H9 (cell line): Measurements from ENCODE around the gene OCSTAMP. TPM values are rescaled to one million over a fixed set of nuclear protein-coding genes. Genes with fewer than 3 reads are reported as not detected.

Experiments
- DNase-seq: peaks from one replicate; pipeline ENCODE4 v3.0.0-alpha.2; 2017
- H2AFZ ChIP-seq: one replicate; pipeline ENCODE4 v1.6.1; 2013; ENCODE audit warnings: mild to moderate bottlenecking, low read length, control low read depth, moderate library complexity
- H2AK5ac ChIP-seq: 2 replicates; pipeline ENCODE4 v1.6.1; 2013; ENCODE audit warnings: low read length, control low read depth, mixed read lengths; ENCODE audit not compliant: insufficient read length
- H2BK120ac ChIP-seq: one replicate; pipeline ENCODE4 v1.6.1; 2013; ENCODE audit warnings: low read depth, mild to moderate bottlenecking, low read length, control low read depth, inconsistent platforms; ENCODE audit not compliant: poor library complexity, severe bottlenecking
- H2BK12ac ChIP-seq: 2 replicates; pipeline ENCODE4 v1.6.1; 2013; ENCODE audit warnings: low read length, control low read depth, mixed read lengths, low read depth; ENCODE audit not compliant: insufficient read length
- H2BK15ac ChIP-seq: 2 replicates; pipeline ENCODE4 v1.6.1; 2013; ENCODE audit warnings: low read depth, low read length, control low read depth
- H2BK20ac ChIP-seq: one replicate; pipeline ENCODE4 v1.6.1; 2013; ENCODE audit warnings: low read depth, mild to moderate bottlenecking, low read length, control low read depth, inconsistent platforms; ENCODE audit not compliant: poor library complexity, severe bottlenecking
- H2BK5ac ChIP-seq: 2 replicates; pipeline ENCODE4 v1.6.1; 2013; ENCODE audit warnings: low read length, control low read depth, mixed read lengths; ENCODE audit not compliant: insufficient read length
- H3K14ac ChIP-seq: 2 replicates; pipeline ENCODE4 v1.6.1; 2013; ENCODE audit warnings: low read length, control low read depth; ENCODE audit not compliant: insufficient read depth
- H3K18ac ChIP-seq: 2 replicates; pipeline ENCODE4 v1.6.1; 2013; ENCODE audit warnings: low read depth, mild to moderate bottlenecking, mixed read lengths, low read length, control low read depth; ENCODE audit not compliant: insufficient read length
- H3K23ac ChIP-seq: 2 replicates; pipeline ENCODE4 v1.6.1; 2013; ENCODE audit warnings: low read length, control low read depth, mixed read lengths, low read depth; ENCODE audit not compliant: insufficient read length
- H3K23me2 ChIP-seq: 2 replicates; pipeline ENCODE4 v1.6.1; 2013; ENCODE audit warnings: low read depth, mild to moderate bottlenecking, mixed read lengths, low read length, control low read depth; ENCODE audit not compliant: insufficient read length, poor library complexity, severe bottlenecking
- H3K27ac ChIP-seq: 2 replicates; pipeline ENCODE4 v1.5.1; 2013; ENCODE audit warnings: low read length, control low read depth, mixed read lengths, low read depth; ENCODE audit not compliant: insufficient read length
- H3K27me3 ChIP-seq: 2 replicates; pipeline ENCODE4 v1.6.1; 2013; ENCODE audit warnings: low read length, control low read depth, inconsistent platforms; ENCODE audit not compliant: insufficient read depth
- H3K4ac ChIP-seq: 2 replicates; pipeline ENCODE4 v1.6.1; 2013; ENCODE audit warnings: low read depth, mild to moderate bottlenecking, control low read depth, inconsistent platforms, low read length, moderate library complexity
- H3K4me1 ChIP-seq: 2 replicates; pipeline ENCODE4 v1.6.1; 2013; ENCODE audit warnings: low read length, control low read depth, inconsistent platforms; ENCODE audit not compliant: insufficient read depth
- H3K4me2 ChIP-seq: 2 replicates; pipeline ENCODE4 v1.6.1; 2013; ENCODE audit warnings: low read length, control low read depth, mixed read lengths; ENCODE audit not compliant: insufficient read length, insufficient read depth
- H3K56ac ChIP-seq: 2 replicates; pipeline ENCODE4 v1.6.1; 2013; ENCODE audit warnings: low read depth, mild to moderate bottlenecking, mixed read lengths, low read length, control low read depth; ENCODE audit not compliant: insufficient read length
- H3K79me1 ChIP-seq: 2 replicates; pipeline ENCODE4 v1.6.1; 2013; ENCODE audit warnings: low read depth, mild to moderate bottlenecking, moderate library complexity, low read length, control low read depth, inconsistent platforms; ENCODE audit not compliant: insufficient read depth, poor library complexity, severe bottlenecking
- H3K79me2 ChIP-seq: 2 replicates; pipeline ENCODE4 v1.6.1; 2013; ENCODE audit warnings: low read length, control low read depth, inconsistent platforms; ENCODE audit not compliant: insufficient read depth
- H3K9ac ChIP-seq: 2 replicates; pipeline ENCODE4 v1.6.1; 2013; ENCODE audit warnings: low read length, control low read depth, mixed read lengths; ENCODE audit not compliant: insufficient read length; ENCODE audit errors: extremely low read depth
- H3K9me3 ChIP-seq: one replicate; pipeline ENCODE4 v1.6.1; 2013; ENCODE audit warnings: low read depth, low read length, inconsistent platforms; ENCODE audit not compliant: control insufficient read depth
- H3T11ph ChIP-seq: one replicate; pipeline ENCODE4 v1.6.1; 2013; ENCODE audit warnings: mild to moderate bottlenecking, low read length, control low read depth, inconsistent platforms
- H4K20me1 ChIP-seq: one replicate; pipeline ENCODE4 v1.6.1; 2013; ENCODE audit not compliant: control insufficient read depth, insufficient read length, insufficient read depth
- H4K5ac ChIP-seq: 2 replicates; pipeline ENCODE4 v1.6.1; 2013; ENCODE audit warnings: low read depth, mild to moderate bottlenecking, mixed read lengths, low read length, control low read depth; ENCODE audit not compliant: insufficient read length
- H4K8ac ChIP-seq: replicated peaks from 2 replicates; pipeline ENCODE4 v1.6.1; 2013; ENCODE audit warnings: low read length, control low read depth, mixed read lengths, low read depth; ENCODE audit not compliant: insufficient read length
- H4K91ac ChIP-seq: 2 replicates; pipeline ENCODE4 v1.6.1; 2013; ENCODE audit warnings: low read depth, mild to moderate bottlenecking, moderate library complexity, mixed read lengths, low read length, control low read depth; ENCODE audit not compliant: insufficient read length
- H3K27ac Mint-ChIP-seq, 3 experiments: 2 replicates in 2 of 3; 3 replicates in 1 of 3; pipeline ENCODE4 v1.8.0; 2020 to 2021; ENCODE audit warnings: mixed read lengths in 3 of 3, mild to moderate bottlenecking in 1 of 3, moderate library complexity in 1 of 3
- H3K27me3 Mint-ChIP-seq: 2 replicates; pipeline ENCODE4 v1.8.0; 2021; ENCODE audit warnings: low read depth, mild to moderate bottlenecking, moderate library complexity, mixed read lengths
- H3K36me3 Mint-ChIP-seq, 3 experiments: 2 replicates in 2 of 3; 3 replicates in 1 of 3; pipeline ENCODE4 v1.8.0; 2020 to 2021; ENCODE audit warnings: low read depth in 3 of 3, mixed read lengths in 3 of 3; ENCODE audit not compliant: insufficient read depth in 1 of 3
- H3K4me1 Mint-ChIP-seq, 2 experiments: 2 replicates each; pipeline ENCODE4 v1.8.0; 2020; ENCODE audit warnings: mixed read lengths in 2 of 2
- H3K4me3 Mint-ChIP-seq, 2 experiments: 2 replicates in 1 of 2; 3 replicates in 1 of 2; pipeline ENCODE4 v1.8.0; 2020 to 2021; ENCODE audit warnings: mild to moderate bottlenecking in 2 of 2, mixed read lengths in 2 of 2, moderate library complexity in 1 of 2
- H3K9me3 Mint-ChIP-seq, 2 experiments: 2 replicates in 1 of 2; 3 replicates in 1 of 2; pipeline ENCODE4 v1.8.0; 2020; ENCODE audit warnings: mild to moderate bottlenecking in 2 of 2, mixed read lengths in 2 of 2, moderate library complexity in 1 of 2
- CTCF ChIP-seq: fragments of 200-600 bp; sonication (generic); conservative IDR thresholded peaks from 3 replicates; pipeline ENCODE4 v1.8.0; 2021; ENCODE audit warnings: antibody characterized with exemption, mild to moderate bottlenecking
- WGBS: extraction: QIAGEN DNeasy Blood & Tissue Kit; methylation state at CpG from one replicate; pipeline ENCODE4 v1.1.7; 2013; ENCODE audit warnings: missing lambda C conversion rate, low lambda C conversion rate, mixed read lengths; ENCODE audit not compliant: insufficient read length; ENCODE audit errors: extremely low coverage; 5-methylcytosine and 5-hydroxymethylcytosine counted together
- total RNA-seq: library from RNA; stranded (reverse); gene quantifications from 2 replicates; pipeline ENCODE4 v1.2.1, GENCODE V29; 2021

The OCSTAMP gene
- total RNA-seq, 1 experiment from 2014 or later = not detected

- TF ChIP-seq CTCF = no peak
- Histone ChIP-seq H3K79me2 (no peaks in the 10 kb centered on the region), H3K79me1 (no peaks in the 10 kb centered on the region), H3K14ac (no peak overlapping the region), H3K4me2 (no peak overlapping the region), H2AK5ac (no peak overlapping the region), H2BK15ac (no peak overlapping the region), H3K56ac (no peak overlapping the region), H2BK20ac (no peak overlapping the region), H3K23me2 (no peaks in the 10 kb centered on the region), H2BK120ac (no peak overlapping the region), H4K8ac (no peak overlapping the region), H4K91ac (no peak overlapping the region), H3K18ac (no peak overlapping the region), H2BK12ac (no peak overlapping the region), H4K20me1 (no peaks in the 10 kb centered on the region), H3K27me3 (no peaks in the 10 kb centered on the region), H3K9me3 (no peaks in the 10 kb centered on the region), H3K27ac (no peak overlapping the region), H3K9ac (no peak overlapping the region), H3T11ph (no peak overlapping the region), H3K4me1 (peaks cover 9% of the 10 kb centered on the region; the same call in 1 of the 2 replicates), H3K23ac (no peak overlapping the region), H2BK5ac (no peak overlapping the region), H4K5ac (no peak overlapping the region), H2AFZ (no peak overlapping the region), H3K4ac (no peak overlapping the region)
- Mint-ChIP-seq H3K36me3 (peaks cover 0 to 4% (median 0%) of the 10 kb centered on the region in 3 experiments; a peak in 1 of 7 replicates), H3K4me1 (peaks cover 23 to 24% of the 10 kb centered on the region in 2 experiments), H3K27me3 (no peaks in the 10 kb centered on the region; the same call in 1 of the 2 replicates), H3K27ac (0 out of 7 replicates have a peak overlapping the region, but pooled peaks of 1 of the 3 experiments have one; percentile 29), H3K9me3 (no peaks in the 10 kb centered on the region), H3K4me3 (no peak overlapping the region)
- WGBS = no CpG with 5 or more reads among the region's 8 CpGs
- DNase-seq = no peak
Measured at GRCh38 chr20:46599227-46599987, 49.0 kb upstream of the OCSTAMP start.
